Measurements from ENCODE around the gene CLSTN2. TPM values are rescaled to one million over a fixed set of nuclear protein-coding genes. Genes with fewer than 3 reads are reported as not detected.

Gene CLSTN2
- total RNA-seq, 1 experiment from 2014 or later = not detected

DNA sequence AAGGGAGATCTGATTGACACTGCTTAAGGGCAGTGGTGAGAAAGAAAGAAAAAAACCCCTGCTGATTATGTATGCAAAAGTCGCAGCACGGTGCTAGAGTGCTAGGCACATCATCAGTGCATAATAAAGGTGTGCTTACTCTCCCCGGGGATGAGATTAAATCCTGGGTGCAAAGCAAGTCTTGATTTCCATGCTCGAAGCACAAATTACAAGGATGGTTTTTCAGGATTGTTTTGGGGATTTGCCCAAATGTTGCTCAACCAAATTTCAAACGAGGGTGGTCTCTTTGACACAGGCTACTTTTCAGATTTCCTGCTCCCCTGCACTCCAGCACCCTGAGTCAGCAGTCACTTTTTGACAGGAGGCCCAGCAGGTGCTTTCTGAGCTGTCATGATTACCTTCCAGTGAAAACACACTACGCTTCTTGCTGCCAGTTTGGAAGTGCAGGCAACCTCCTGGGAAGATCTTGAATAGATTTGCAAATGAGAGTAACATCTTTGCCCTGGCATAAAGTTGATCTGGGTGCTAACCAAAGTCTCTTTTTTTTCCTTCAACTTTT, 575.4 kb downstream of the CLSTN2 start:
- ChIA-PET POLR2A (ENCODE audit: unreplicated experiment) (no interaction called here), CTCF (no interaction called here)
- H4K20me1 ChIP-seq (ENCODE audit: low read length) = no peaks in the 10 kb centered on the region
- no peak for DNase-seq
- no peaks in the 10 kb centered on the region for H3K9me3 ChIP-seq (ENCODE audit: low read length)
- H3K79me2 ChIP-seq (ENCODE audit: low read length) = no peaks in the 10 kb centered on the region
- H3F3A ChIP-seq (ENCODE audit: low read length, unreplicated experiment) = no peaks in the 10 kb centered on the region
- no TSS peak for BruUV-seq (replicated peaks)
- no peak for ATAC-seq
- H3K27me3 ChIP-seq (ENCODE audit: low read length) = no peaks in the 10 kb centered on the region
- no peak overlapping the region for H3K4me3 ChIP-seq (ENCODE audit: low read length)
- no peak overlapping the region for H3K9ac ChIP-seq (ENCODE audit: low read length)
- intact Hi-C loops (cut with micrococcal nuclease) = no loop called here
- H3K27ac ChIP-seq (ENCODE audit: low read length) = no peak overlapping the region
- no peak overlapping the region for H2AFZ ChIP-seq (ENCODE audit: low read length)
- TF ChIP-seq EZH2 (IDR thresholded peaks at IDR 0.05; ENCODE audit: low read length, unreplicated experiment) (no peak), EZH2phosphoT487 (IDR thresholded peaks at IDR 0.05; ENCODE audit: borderline replicate concordance, low read length) (no peak)
- TF ChIP-seq, protein P1, sequence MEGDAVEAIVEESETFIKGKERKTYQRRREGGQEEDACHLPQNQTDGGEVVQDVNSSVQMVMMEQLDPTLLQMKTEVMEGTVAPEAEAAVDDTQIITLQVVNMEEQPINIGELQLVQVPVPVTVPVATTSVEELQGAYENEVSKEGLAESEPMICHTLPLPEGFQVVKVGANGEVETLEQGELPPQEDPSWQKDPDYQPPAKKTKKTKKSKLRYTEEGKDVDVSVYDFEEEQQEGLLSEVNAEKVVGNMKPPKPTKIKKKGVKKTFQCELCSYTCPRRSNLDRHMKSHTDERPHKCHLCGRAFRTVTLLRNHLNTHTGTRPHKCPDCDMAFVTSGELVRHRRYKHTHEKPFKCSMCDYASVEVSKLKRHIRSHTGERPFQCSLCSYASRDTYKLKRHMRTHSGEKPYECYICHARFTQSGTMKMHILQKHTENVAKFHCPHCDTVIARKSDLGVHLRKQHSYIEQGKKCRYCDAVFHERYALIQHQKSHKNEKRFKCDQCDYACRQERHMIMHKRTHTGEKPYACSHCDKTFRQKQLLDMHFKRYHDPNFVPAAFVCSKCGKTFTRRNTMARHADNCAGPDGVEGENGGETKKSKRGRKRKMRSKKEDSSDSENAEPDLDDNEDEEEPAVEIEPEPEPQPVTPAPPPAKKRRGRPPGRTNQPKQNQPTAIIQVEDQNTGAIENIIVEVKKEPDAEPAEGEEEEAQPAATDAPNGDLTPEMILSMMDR (conservative IDR thresholded peaks at IDR 0.05; ENCODE audit: low read depth, low read length) = no peak
- H3K4me2 ChIP-seq (ENCODE audit: low read length) = no peak overlapping the region
- H3K36me3 ChIP-seq (ENCODE audit: low read depth, low read length) = no peaks in the 10 kb centered on the region
- H3K4me1 ChIP-seq (ENCODE audit: insufficient read depth, low read length) = no peaks in the 10 kb centered on the region
- H3K9me2 ChIP-seq (replicated peaks; ENCODE audit: low read length) = no peaks in the 10 kb centered on the region

DNA sequence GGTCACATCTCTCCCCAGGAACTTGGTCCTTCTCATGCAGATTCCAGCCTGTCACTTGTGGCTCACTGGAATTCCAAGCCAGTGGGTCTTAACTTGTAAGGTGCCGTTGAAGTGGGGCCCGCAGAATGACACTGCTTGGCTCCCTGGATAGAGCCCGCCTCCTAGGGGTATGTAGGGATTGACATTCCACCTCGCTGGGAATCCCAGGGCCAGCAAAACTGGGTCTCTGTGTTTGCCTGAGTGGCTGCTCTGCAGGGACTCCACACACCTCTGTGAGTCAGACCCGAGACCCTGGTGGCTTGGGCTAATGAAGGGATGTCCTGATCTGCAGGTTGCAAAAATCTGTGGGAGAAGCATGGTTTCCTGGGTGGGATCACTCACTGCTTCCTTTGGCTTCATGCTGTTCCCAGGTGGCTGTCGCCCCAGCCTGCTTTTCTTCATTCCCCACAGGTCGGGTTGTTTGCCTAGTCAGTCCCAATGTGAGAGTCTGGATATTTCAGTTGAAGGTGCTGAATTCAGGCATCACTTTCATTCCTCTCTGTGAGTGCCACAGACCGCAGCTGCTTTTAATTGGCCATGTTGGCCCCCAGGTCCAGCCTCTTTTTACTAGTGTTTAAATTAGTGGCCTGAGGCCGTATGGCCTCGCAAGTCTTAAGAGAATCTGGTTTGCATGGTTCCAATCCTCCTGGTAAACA, 586.9 kb downstream of the CLSTN2 start:
- Histone ChIP-seq H2AFZ (ENCODE audit: low read length) (no peak overlapping the region), H3K9me3 (ENCODE audit: low read length) (no peaks in the 10 kb centered on the region), H3K9me2 (replicated peaks; ENCODE audit: low read length) (no peaks in the 10 kb centered on the region), H3K4me3 (ENCODE audit: low read length) (no peak overlapping the region), H3K4me2 (ENCODE audit: low read length) (no peak overlapping the region), H4K20me1 (ENCODE audit: low read length) (no peaks in the 10 kb centered on the region), H3K27ac (ENCODE audit: low read length) (no peak overlapping the region), H3F3A (ENCODE audit: low read length, unreplicated experiment) (no peaks in the 10 kb centered on the region), H3K79me2 (ENCODE audit: low read length) (no peaks in the 10 kb centered on the region), H3K9ac (ENCODE audit: low read length) (no peak overlapping the region), H3K27me3 (ENCODE audit: low read length) (no peaks in the 10 kb centered on the region), H3K4me1 (ENCODE audit: insufficient read depth, low read length) (no peaks in the 10 kb centered on the region), H3K36me3 (ENCODE audit: low read depth, low read length) (no peaks in the 10 kb centered on the region)
- TF ChIP-seq EZH2 (IDR thresholded peaks at IDR 0.05; ENCODE audit: low read length, unreplicated experiment) (no peak), EZH2phosphoT487 (IDR thresholded peaks at IDR 0.05; ENCODE audit: borderline replicate concordance, low read length) (no peak)
- TF ChIP-seq, protein P1 (conservative IDR thresholded peaks at IDR 0.05; ENCODE audit: low read depth, low read length) = no peak
- intact Hi-C loops (cut with micrococcal nuclease) = no loop called here
- CTCF ChIA-PET = no interaction called here
- POLR2A ChIA-PET (ENCODE audit: unreplicated experiment) = no interaction called here
- no peak for DNase-seq
- no peak for ATAC-seq
- BruUV-seq (replicated peaks) = no TSS peak

DNA sequence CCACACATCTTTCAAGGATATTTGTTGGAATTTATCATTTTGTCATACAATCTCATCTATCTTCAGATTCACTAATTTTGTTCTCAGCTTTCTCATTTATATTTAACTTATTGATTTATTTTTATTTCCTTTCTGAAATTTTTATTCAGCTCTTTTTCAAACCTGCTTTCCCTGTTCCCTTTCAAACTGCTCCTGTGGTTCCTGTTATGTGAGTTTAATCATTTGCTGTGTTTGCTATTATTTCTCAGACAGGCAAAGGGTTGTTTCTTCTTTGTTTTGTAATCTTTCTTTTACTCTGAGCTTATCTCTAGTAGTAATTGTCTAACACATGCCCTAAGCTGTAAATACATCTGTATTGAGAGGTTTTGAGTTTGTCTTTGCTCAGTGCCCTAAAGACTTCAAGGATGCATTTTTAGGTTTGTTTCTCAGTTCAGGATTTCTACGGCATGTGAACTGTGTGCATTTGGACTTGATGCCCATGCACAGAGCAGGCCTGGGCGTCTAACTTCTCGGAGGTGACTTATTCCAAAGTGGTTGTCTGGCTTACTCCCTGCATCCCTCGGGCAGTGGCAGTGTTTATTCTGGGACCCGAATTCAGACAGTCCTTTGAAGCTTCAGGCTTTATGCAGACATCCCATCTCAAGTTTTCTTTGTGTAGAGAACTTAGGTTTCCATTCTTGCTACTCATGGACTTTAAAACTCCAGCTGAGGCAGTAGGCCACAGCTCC, 587.8 kb downstream of the CLSTN2 start:
- H3K27ac ChIP-seq (ENCODE audit: low read length) = no peak overlapping the region
- no peak overlapping the region for H3K4me3 ChIP-seq (ENCODE audit: low read length)
- POLR2A ChIA-PET (ENCODE audit: unreplicated experiment) = no interaction called here
- intact Hi-C loops (cut with micrococcal nuclease) = no loop called here
- no peaks in the 10 kb centered on the region for H3K9me2 ChIP-seq (replicated peaks; ENCODE audit: low read length)
- H4K20me1 ChIP-seq (ENCODE audit: low read length) = no peaks in the 10 kb centered on the region
- no peaks in the 10 kb centered on the region for H3K9me3 ChIP-seq (ENCODE audit: low read length)
- H3K4me2 ChIP-seq (ENCODE audit: low read length) = no peak overlapping the region
- ATAC-seq (no peak), DNase-seq (no peak)
- no peaks in the 10 kb centered on the region for H3K27me3 ChIP-seq (ENCODE audit: low read length)
- no peaks in the 10 kb centered on the region for H3K4me1 ChIP-seq (ENCODE audit: insufficient read depth, low read length)
- no peak overlapping the region for H3K9ac ChIP-seq (ENCODE audit: low read length)
- CTCF ChIA-PET = no interaction called here
- BruUV-seq (replicated peaks) = no TSS peak
- H2AFZ ChIP-seq (ENCODE audit: low read length) = no peak overlapping the region
- TF ChIP-seq EZH2 (IDR thresholded peaks at IDR 0.05; ENCODE audit: low read length, unreplicated experiment) = no peak
- no peak for TF ChIP-seq EZH2phosphoT487 (IDR thresholded peaks at IDR 0.05; ENCODE audit: borderline replicate concordance, low read length)
- H3K79me2 ChIP-seq (ENCODE audit: low read length) = no peaks in the 10 kb centered on the region
- no peaks in the 10 kb centered on the region for H3F3A ChIP-seq (ENCODE audit: low read length, unreplicated experiment)
- no peaks in the 10 kb centered on the region for H3K36me3 ChIP-seq (ENCODE audit: low read depth, low read length)

Measured in PC-3 (cell line).